ENCODE results near the gene PLIN4.

PLIN4 gene

DNA sequence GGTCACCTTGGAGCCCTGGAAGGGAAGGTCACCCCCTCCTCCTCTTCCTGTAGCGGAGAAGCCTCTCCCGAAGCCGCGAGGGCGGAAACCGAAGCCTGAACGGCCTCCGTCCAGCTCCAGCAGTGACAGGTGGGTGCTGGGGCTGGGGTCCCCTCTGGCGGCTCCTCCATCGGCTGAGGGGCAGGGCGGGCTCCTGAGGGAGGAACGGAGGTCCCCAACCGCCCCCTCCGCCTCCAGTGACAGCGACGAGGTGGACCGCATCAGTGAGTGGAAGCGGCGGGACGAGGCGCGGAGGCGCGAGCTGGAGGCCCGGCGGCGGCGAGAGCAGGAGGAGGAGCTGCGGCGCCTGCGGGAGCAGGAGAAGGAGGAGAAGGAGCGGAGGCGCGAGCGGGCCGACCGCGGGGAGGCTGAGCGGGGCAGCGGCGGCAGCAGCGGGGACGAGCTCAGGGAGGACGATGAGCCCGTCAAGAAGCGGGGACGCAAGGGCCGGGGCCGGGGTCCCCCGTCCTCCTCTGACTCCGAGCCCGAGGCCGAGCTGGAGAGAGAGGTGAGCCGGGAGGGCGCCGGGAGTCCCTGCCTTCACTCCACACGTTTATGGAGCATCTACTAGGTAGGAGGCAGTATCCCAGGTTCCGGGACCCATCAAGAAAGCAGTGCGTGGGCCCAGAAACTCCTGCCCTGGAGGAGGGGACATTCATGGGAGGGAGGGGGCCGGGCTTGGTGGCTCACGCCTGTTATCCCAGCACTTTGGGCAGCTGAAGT is 24.2 kb downstream of the PLIN4 start:
- no peak overlapping the region for H3K4me3 ChIP-seq (replicated peaks; ENCODE audit: insufficient read depth, low read length)
- no peaks in the 10 kb centered on the region for H3K27me3 ChIP-seq (ENCODE audit: insufficient read depth, poor library complexity, severe bottlenecking)
- TF ChIP-seq SPI1 (IDR thresholded peaks at IDR 0.05; ENCODE audit: borderline replicate concordance, low read depth) (no peak), GABPA (IDR thresholded peaks at IDR 0.05; ENCODE audit: low read depth) (no peak), POLR2AphosphoS5 (IDR thresholded peaks at IDR 0.05; ENCODE audit: low read depth) (no peak), CTCF (IDR thresholded peaks at IDR 0.05; ENCODE audit: insufficient read depth, low read length) (no peak)
- TF ChIP-seq, protein P1, sequence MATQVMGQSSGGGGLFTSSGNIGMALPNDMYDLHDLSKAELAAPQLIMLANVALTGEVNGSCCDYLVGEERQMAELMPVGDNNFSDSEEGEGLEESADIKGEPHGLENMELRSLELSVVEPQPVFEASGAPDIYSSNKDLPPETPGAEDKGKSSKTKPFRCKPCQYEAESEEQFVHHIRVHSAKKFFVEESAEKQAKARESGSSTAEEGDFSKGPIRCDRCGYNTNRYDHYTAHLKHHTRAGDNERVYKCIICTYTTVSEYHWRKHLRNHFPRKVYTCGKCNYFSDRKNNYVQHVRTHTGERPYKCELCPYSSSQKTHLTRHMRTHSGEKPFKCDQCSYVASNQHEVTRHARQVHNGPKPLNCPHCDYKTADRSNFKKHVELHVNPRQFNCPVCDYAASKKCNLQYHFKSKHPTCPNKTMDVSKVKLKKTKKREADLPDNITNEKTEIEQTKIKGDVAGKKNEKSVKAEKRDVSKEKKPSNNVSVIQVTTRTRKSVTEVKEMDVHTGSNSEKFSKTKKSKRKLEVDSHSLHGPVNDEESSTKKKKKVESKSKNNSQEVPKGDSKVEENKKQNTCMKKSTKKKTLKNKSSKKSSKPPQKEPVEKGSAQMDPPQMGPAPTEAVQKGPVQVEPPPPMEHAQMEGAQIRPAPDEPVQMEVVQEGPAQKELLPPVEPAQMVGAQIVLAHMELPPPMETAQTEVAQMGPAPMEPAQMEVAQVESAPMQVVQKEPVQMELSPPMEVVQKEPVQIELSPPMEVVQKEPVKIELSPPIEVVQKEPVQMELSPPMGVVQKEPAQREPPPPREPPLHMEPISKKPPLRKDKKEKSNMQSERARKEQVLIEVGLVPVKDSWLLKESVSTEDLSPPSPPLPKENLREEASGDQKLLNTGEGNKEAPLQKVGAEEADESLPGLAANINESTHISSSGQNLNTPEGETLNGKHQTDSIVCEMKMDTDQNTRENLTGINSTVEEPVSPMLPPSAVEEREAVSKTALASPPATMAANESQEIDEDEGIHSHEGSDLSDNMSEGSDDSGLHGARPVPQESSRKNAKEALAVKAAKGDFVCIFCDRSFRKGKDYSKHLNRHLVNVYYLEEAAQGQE (IDR thresholded peaks at IDR 0.05; ENCODE audit: insufficient replicate concordance, low read depth) = no peak
- H3K27ac ChIP-seq (replicated peaks) = no peak overlapping the region
- DNase-seq (ENCODE audit: low read depth in 1 of 2, low spot score in 1 of 2) = no peak

DNA sequence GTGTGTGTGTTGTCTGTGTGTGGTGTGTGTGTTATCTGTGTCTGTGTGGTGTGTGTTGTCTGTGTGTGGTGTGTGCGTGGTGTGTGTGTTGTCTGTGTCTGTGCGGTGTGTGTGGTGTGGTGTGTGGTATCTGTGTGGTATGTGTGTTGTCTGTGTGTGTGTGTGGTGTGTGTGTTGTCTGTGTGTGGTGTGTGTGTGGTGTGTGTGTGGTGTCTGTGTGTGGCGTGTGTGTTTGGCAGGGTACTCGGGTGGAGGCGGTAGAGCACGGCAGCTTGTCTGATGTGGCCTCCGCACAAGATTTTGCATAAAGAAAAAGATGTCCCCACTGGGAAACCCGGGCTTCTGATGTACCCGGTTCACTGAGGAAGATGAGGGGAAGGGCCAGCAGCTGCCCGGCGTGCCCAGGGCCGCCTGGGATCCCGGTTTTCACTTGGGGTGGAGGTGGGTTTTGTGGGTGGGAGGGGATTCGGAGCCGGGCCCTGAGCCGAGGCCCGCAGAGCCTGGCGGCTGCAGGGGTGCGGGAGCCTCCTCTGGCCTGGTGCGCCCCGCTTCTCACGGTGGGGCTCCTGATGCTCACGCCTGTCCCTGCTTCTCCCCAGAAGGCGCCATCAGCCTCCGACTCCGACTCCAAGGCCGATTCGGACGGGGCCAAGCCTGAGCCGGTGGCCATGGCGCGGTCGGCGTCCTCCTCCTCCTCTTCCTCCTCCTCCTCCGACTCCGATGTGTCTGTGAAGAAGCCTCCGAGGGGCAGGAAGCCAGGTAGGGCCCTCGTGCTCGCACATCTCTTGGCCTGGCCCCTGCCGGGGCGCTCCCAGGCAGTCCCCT is 25.0 kb downstream of the PLIN4 start:
- TF ChIP-seq POLR2AphosphoS5 (IDR thresholded peaks at IDR 0.05; ENCODE audit: low read depth) (no peak), CTCF (IDR thresholded peaks at IDR 0.05; ENCODE audit: insufficient read depth, low read length) (no peak), SPI1 (IDR thresholded peaks at IDR 0.05; ENCODE audit: borderline replicate concordance, low read depth) (no peak), GABPA (IDR thresholded peaks at IDR 0.05; ENCODE audit: low read depth) (no peak)
- TF ChIP-seq, protein P1 (IDR thresholded peaks at IDR 0.05; ENCODE audit: insufficient replicate concordance, low read depth) = no peak
- Histone ChIP-seq H3K27me3 (ENCODE audit: insufficient read depth, poor library complexity, severe bottlenecking) (no peaks in the 10 kb centered on the region), H3K27ac (replicated peaks) (no peak overlapping the region), H3K4me3 (replicated peaks; ENCODE audit: insufficient read depth, low read length) (no peak overlapping the region)
- DNase-seq (ENCODE audit: low read depth in 1 of 2, low spot score in 1 of 2) = no peak

DNA sequence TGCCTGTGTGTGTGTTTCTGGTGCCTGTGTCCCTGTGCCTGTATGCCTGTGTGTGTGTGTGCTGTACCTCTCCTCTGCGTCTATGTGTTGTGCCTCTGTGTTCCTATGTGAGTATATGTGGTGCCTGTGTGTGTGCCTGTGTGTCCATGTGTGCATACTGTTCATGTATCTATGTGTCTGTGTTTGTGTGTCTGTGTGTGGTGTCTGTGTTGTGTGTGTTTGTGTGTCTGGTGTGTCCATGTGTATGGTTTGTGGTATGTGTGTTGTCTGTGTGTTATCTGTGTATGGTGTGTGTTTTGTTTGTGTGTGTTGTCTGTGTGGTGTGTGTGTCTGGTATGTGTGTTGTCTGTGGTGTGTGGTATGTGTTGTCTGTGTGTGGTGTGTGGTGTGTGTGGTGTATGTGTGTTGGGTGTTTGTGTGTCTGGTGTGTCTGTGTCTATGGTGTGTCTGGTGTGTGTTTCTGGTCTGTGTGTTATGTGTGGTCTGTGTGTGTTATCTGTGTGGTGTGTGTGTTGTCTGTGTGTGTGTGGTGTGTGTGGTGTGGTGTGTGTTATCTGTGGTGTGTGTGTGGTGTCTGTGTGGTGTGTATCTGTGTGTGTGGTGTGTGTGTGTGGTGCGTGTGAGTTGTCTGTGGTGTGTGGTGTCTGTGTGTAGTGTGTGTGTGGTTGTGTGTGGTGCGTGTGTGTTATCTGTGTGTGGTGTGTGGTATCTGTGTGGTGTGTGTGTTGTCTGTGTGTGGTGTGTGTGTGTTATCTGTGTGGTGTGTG is 25.8 kb downstream of the PLIN4 start:
- Histone ChIP-seq H3K27me3 (ENCODE audit: insufficient read depth, poor library complexity, severe bottlenecking) (no peaks in the 10 kb centered on the region), H3K4me3 (replicated peaks; ENCODE audit: insufficient read depth, low read length) (no peak overlapping the region), H3K27ac (replicated peaks) (no peak overlapping the region)
- DNase-seq (ENCODE audit: low read depth in 1 of 2, low spot score in 1 of 2) = no peak
- TF ChIP-seq CTCF (IDR thresholded peaks at IDR 0.05; ENCODE audit: insufficient read depth, low read length) = no peak
- TF ChIP-seq SPI1 (IDR thresholded peaks at IDR 0.05; ENCODE audit: borderline replicate concordance, low read depth) = no peak
- TF ChIP-seq POLR2AphosphoS5 (IDR thresholded peaks at IDR 0.05; ENCODE audit: low read depth) = no peak
- TF ChIP-seq, protein P1 (IDR thresholded peaks at IDR 0.05; ENCODE audit: insufficient replicate concordance, low read depth) = no peak
- no peak for TF ChIP-seq GABPA (IDR thresholded peaks at IDR 0.05; ENCODE audit: low read depth)
